ENCODE measurements around the gene SUPT3H.
"Not testable (repeated sequence)": the region's sequence is repeated elsewhere in the genome, so short reads cannot be mapped to it uniquely, and the experiment has no call there.

The SUPT3H gene

DNA sequence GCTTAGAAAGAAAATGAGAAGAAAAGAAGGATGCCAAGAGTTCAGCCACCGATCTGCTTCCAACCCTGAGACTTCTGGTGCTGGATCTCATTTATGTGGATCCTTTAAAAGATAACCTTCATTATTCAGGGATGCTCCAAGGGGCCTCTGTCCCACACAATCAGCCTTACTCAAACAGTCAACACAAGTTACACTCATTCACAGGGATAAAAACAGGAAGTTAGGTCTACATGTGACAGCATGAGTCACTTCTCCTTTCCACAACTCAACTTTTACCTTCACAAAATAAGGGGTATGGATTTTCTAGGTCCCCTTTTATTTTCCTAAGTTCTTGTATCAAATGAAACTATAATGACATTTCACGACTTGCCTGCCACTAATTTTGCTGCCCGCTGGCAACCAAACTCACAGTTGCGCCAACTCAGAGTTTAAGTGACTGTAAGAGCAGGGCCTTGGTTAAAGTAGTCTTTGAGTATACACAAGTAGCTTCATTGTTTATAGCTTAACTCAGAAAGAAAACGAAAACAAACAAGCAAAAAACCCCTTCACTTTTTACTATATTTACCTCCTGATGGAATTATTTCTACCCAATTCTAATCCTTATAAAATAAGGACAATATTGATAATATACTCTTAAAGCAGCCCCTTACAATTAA, 328.4 kb downstream of the SUPT3H start:
- no peak overlapping the region for H3K4me3 ChIP-seq (ENCODE audit: low read depth, low read length)
- TF ChIP-seq, protein P1, sequence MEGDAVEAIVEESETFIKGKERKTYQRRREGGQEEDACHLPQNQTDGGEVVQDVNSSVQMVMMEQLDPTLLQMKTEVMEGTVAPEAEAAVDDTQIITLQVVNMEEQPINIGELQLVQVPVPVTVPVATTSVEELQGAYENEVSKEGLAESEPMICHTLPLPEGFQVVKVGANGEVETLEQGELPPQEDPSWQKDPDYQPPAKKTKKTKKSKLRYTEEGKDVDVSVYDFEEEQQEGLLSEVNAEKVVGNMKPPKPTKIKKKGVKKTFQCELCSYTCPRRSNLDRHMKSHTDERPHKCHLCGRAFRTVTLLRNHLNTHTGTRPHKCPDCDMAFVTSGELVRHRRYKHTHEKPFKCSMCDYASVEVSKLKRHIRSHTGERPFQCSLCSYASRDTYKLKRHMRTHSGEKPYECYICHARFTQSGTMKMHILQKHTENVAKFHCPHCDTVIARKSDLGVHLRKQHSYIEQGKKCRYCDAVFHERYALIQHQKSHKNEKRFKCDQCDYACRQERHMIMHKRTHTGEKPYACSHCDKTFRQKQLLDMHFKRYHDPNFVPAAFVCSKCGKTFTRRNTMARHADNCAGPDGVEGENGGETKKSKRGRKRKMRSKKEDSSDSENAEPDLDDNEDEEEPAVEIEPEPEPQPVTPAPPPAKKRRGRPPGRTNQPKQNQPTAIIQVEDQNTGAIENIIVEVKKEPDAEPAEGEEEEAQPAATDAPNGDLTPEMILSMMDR (IDR thresholded peaks at IDR 0.05; ENCODE audit: low read depth, low read length), result no peak
- TF ChIP-seq POLR2A (IDR thresholded peaks at IDR 0.05; ENCODE audit: extremely low read depth, insufficient read length) (no peak), MYC (IDR thresholded peaks at IDR 0.05; ENCODE audit: low read depth, low read length) (peak; percentile 45)
- TF ChIP-seq, protein P2, sequence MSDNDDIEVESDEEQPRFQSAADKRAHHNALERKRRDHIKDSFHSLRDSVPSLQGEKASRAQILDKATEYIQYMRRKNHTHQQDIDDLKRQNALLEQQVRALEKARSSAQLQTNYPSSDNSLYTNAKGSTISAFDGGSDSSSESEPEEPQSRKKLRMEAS (IDR thresholded peaks at IDR 0.05; ENCODE audit: low read depth, low read length), result peak; percentile 73
- DNase-seq (ENCODE audit: low read depth), result peak; percentile 84

DNA sequence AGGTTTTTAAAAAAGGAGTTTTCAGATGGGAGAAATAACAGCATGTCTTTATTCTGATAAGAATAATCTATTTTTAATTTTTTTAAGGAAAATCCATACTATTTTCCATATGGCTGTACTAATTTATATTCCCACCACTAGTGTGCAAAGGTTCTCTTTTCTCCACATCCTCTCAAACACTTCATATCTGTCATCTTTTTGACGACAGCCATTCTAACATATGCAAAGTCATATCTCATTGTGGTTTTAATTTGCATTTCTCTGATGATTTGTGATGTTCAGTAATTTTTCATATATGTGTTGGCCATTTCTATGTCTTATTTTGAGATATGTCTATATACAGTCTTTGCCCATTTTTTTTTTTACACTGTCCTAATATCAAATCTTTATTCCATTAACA, 330.2 kb downstream of the SUPT3H start:
- DNase-seq (ENCODE audit: low read depth), result no peak
- TF ChIP-seq, protein P1 (IDR thresholded peaks at IDR 0.05; ENCODE audit: low read depth, low read length), result no peak

DNA sequence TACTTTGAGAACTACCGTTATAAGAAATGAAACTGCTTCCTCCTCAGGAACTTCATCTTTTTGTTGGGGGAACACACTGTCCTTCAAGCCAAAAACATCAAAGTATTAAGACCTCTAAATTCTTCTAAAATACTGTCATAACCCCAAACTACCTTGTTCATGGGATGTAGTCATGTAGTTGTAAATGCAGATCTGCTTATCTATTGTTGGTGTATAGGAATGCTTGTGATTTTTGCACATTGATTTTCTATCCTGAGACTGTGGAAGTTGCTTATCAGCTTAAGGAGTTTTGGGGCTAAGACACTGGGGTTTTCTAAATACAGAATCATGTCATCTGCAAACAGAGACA, 332.5 kb downstream of the SUPT3H start:
- TF ChIP-seq POLR2A (IDR thresholded peaks at IDR 0.05; ENCODE audit: extremely low read depth, insufficient read length), result no peak
- TF ChIP-seq, protein P1 (IDR thresholded peaks at IDR 0.05; ENCODE audit: low read depth, low read length), result no peak
- no peak for TF ChIP-seq MYC (IDR thresholded peaks at IDR 0.05; ENCODE audit: low read depth, low read length)
- TF ChIP-seq, protein P2 (IDR thresholded peaks at IDR 0.05; ENCODE audit: low read depth, low read length), result no peak
- DNase-seq (ENCODE audit: low read depth), result no peak
- no peak overlapping the region for H3K4me3 ChIP-seq (ENCODE audit: low read depth, low read length)

More for the DNA sequence above, 330.2 kb downstream of the SUPT3H start:
- no peak overlapping the region for H3K4me3 ChIP-seq (ENCODE audit: low read depth, low read length)

DNA sequence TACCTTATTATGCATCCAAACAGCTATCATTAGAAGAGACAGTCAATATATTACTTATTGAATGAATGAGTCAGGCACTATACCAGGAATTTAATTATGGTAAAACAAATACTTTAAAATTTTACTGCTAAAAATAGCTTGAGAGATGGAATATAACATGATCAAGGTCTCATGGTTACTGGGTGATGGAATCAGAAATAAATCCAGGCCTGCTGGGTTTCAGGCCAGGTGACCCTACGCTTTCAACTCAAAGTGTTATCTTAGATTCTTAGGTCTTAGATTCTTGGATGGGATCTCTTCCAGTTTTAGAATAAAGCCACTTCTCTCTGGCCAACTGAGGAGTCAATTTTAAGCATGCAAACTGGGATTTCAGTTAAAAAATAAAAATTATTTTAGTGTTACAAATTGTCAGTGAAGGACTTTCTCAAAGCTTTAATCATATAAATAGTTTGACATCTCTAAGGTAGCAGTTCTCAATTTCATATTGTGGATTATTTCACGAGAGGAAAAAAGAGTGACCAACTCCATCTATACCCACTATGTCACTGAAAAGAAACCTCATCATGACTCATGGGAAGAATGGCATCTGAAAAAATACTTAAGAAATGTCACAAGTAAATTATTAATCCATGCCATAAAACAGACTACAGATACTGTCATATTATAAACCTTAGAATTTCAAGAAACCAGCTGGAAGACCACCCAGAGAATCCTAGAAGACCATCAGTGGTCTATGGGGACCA, 333.1 kb downstream of the SUPT3H start:
- no peak overlapping the region for H3K4me3 ChIP-seq (ENCODE audit: low read depth, low read length)
- no peak for DNase-seq (ENCODE audit: low read depth)
- no peak for TF ChIP-seq MYC (IDR thresholded peaks at IDR 0.05; ENCODE audit: low read depth, low read length)
- no peak for TF ChIP-seq POLR2A (IDR thresholded peaks at IDR 0.05; ENCODE audit: extremely low read depth, insufficient read length)
- TF ChIP-seq, protein P1 (IDR thresholded peaks at IDR 0.05; ENCODE audit: low read depth, low read length), result no peak
- TF ChIP-seq, protein P2 (IDR thresholded peaks at IDR 0.05; ENCODE audit: low read depth, low read length), result no peak

DNA sequence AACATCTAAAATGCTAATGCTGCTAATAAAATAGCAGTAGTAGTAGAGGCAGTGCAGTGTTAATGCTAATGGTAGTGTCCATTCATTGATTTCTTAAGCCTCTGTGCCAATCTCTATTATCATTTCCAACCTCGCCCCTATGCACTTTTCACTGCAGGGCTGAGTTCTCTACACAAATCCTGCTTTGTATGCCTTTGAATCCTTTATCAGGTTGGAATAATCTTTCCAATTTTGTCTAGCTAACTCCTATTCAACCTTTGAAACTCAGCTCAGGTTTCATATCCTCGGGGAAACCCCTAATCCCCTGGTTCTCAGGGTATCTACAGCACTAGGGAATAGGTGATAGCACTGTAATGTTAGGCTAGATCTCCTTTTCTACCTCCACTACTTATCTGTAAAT, 333.6 kb downstream of the SUPT3H start:
- no peak for DNase-seq (ENCODE audit: low read depth)
- no peak overlapping the region for H3K4me3 ChIP-seq (ENCODE audit: low read depth, low read length)
- TF ChIP-seq, protein P2 (IDR thresholded peaks at IDR 0.05; ENCODE audit: low read depth, low read length), result no peak
- TF ChIP-seq, protein P1 (IDR thresholded peaks at IDR 0.05; ENCODE audit: low read depth, low read length), result no peak
- TF ChIP-seq POLR2A (IDR thresholded peaks at IDR 0.05; ENCODE audit: extremely low read depth, insufficient read length) (no peak), MYC (IDR thresholded peaks at IDR 0.05; ENCODE audit: low read depth, low read length) (no peak)

DNA sequence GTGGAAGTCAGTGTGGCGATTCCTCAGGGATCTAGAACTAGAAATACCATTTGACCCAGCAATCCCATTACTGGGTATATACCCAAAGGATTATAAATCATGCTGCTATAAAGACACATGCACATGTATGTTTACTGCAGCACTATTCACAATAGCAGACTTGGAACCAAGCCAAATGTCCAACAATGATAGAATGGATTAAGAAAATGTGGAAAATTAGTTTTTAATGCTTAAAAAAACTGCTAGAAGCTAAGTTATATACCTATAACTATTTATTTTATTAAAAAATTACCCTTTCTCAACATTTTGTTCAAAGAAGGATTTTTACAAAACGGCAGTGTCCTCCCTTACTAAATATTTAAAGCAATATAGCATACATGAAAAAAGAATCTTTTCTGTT, 335.1 kb downstream of the SUPT3H start:
- DNase-seq (ENCODE audit: low read depth); H3K4me3 ChIP-seq (ENCODE audit: low read depth, low read length): not testable (repeated sequence)
